Hematopoietic multipotent progenitor cell treated with erythropoietin and hydrocortisone succinate and interleukin-3 and kit ligand, for 6 days (in vitro differentiated cells): ENCODE results near the gene SEPTIN5.
A peak's percentile ranks its signal among the peaks of the same experiment; 100 is the strongest.
"Not testable (repeated sequence)": the region's sequence is repeated elsewhere in the genome, so short reads cannot be mapped to it uniquely, and the experiment has no call there.

Experiments
- DNase-seq: peaks from one replicate; pipeline ENCODE4 v3.0.0-alpha.2; 2015

Gene SEPTIN5

DNA sequence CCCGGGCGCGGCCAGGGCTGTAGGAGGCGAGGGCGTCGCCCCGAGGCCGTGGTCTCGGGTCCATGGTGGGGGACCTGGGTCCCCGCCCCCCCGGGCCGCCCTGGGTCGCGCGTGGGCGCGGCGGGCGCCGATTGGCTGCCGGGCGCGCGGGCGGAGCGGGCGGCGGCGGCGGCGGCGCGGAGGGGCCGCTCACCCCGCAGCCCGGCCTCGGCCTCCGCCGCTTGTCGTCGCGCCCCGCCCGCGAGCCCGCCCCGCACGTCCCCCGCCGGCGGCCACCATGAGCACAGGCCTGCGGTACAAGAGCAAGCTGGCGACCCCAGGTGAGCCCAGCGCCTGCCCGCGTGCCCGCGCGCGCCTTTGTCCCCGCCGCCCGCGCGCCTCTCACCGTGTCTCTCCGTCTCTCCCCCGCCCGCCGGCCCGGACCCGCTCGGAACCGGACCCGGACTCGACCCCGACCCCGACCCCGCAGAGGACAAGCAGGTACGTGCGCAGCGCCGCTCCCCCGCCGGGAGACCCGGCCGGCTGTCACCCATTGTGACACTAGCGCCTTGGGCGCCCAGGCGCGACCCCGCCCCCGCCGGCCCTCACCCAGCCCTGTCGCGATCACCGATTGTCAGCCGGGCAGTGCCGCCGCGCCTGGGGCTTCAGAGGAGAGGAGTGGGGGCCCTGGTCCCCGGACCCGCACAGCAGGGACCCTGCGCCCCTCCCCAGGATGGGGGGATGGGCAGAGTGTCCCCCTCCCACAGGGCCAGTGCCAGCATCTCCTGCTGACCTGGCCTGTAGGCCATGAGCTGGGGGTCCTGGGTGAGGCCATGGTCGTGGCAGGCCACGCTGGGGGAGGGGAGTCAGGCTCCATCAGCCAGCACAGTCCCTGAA is at the start of gene SEPTIN5:
SEPTIN5 (plus strand) TSS at position 192 of the 876 bp plus-strand sequence; CDS start at position 278, 86 bp downstream.
- DNase-seq: no peak

DNA sequence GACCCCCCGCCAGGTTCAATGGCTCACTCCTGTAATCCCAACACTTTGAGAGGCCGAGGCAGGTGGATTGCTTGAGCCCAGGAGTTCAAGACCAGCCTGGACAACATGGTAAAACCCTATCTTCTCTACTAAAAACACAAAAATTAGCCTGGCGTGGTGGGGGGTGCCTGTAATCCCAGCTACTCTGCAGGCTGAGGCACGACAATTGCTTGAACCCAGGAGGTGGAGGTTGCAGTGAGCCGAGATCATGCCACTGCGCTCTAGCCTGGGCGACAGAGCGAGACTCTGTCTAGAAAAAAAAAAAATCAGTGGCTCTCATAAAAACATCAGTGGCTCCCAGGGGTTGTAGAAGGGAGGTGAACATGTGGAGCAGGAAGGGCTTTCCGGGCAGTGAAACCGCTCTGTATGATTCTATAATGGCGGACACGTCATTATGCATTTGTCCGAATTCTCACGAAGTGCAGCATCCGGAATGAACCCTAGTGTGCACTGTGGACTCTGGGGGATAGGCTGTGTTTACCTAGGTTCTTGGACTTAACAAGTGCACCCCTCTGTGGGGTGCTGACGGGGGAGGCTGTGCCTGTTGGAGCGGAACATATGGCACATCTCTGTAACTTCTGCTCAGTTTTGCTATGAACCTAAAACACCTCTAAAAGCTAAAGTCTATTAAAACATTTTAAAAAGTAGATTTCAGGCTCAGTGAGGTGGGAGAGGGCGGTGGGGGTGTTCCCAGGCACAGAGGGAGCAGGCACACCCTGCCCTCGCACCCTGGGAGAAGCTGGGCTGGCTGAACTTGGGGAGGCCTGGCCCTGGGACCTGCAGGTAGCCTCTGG is 49.1 kb upstream of the SEPTIN5 start:
- no peak for DNase-seq

DNA sequence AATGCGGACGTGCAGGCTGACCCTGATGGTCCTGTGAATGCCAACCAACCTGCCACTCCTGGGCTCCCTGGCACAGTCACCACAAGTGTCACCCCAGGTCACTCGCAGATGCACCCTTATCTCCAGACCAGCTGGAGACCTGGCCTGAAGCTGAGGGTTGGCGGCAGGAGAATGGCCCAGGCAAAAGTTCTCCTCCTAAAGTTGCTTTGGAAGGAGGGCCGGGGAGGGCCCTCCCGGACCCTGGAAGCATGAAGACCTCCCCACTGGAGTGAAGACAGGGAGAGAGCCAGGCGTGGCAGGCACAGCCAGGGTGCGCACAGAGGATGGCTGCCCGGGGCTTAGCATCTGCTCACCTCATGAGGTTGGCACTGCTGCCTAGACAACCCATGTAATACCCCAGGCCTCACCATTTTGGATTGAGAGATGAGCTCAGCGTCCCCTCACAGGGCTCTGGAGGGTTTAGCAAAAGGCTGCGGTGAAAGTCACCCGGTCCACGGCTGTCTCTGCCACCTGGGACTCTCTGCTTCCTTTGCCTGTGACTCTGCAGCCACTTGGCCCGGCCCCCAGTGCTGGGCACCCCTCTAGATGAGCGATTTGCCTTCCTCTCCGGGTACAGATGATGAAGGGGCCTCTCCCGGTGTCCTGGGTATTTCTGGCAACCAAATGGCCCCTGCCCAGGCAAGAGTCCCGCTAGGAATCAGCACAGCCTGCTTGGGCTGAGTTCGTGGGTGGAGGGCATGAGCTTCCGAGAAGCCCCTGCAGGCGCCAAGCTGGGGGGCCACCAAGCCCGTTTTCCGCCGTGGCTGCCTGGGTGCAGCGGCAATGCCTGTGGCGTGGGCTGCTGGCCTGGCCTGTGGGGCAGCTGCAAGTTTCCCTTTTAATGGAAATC is 48.3 kb upstream of the SEPTIN5 start:
- DNase-seq: no peak

DNA sequence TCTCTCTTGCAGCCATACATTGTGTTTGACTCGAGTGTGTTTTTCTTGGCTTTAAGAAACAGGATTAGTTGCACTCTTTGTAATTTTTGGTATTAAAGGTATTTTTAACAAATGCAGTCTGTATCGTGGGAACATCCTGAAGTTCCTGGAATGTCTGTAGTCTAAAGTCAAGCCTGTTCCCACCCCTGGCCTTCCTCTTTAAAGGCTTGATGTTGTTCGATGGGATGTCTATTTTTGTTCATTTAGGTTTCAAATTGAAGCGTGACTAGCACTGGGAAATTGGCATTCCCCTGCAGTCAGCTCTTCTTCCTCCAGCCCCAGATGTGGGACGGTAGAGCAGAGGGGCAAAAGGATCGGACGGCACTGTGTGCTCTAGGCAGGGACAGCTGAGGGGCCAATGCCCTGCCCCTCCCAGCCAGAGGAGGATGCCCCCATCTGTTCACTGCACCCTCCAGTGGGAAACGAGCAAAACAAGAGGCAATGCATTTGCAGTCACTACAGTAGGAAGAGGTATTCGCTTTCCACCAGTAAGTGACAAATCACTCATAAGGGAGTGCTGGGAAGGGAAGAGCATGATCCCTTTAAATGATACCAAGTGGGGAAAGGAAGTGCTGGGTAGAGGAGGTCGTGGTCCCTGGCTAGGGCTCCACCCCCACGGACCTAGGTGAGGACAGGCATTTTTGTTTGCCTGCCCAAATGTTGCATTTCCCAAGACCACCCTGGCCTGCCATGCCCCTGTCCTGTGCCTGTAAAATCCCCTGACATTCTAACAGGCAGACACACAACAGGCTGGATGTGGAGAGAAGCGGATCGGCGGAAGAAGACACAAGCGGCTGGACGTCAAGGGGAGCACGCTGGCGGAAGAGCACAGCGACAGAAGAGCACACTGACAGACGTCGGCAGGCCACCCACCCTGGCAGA is 47.4 kb upstream of the SEPTIN5 start:
- DNase-seq: no peak

DNA sequence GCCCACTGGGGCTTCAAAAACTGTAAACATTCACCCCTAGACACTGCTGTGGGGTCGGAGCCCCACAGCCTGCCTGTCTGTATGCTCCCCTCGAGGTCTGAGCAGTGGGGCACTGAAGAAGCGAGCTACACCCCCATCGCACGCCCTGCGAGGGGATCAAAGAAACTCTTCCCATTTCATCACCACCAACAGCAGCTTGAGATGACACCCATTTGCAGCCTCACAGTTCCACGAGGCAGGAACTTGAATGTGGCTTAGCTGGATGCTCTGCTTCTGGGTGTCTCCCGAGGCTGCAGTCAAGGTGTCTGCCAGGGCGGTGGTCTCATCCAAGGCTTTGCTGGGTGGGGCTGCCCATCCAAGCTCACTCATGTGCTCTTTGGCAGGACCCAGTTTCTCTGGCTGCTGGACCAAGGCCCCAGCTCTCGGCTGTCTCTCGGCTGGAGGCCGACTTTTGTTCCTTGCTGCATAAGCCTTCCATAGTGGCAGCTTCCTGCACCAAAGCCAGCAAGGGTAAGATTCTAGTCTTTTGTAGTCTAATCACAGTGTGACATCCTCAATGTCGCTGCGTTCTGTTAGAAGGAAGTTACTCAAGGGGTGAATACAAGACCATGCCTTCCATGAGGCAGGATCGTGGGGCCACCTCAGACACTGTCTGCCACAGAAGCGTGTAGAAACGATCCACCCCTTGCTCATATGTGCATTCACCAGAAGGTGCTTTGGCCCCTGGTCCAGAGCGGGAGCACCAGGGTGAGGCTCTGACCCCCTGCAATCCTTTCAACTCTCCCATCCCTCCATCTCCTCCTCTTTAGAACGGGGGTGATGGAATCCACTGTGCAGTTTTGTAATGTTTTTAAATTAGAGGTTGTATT is 46.2 kb upstream of the SEPTIN5 start:
- no peak for DNase-seq

DNA sequence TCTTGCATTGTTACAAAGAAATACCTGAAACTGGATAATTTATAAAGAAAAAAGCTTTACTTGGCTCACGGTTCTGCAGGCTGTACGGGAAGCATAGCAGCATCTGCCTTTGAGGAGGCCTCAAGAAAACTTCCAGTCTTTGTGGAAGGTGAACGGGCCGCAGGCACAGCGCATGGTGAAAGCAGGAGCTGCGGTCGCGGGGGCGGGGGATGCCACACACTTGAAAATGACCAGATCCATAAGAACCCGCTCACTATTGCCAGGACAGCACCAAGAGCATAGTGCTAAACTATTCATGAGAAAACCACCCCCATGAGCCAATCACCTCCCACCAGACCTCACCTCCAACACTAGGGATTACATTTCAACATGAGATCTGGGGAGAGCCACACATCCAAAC is 45.6 kb upstream of the SEPTIN5 start:
- DNase-seq: no peak

DNA sequence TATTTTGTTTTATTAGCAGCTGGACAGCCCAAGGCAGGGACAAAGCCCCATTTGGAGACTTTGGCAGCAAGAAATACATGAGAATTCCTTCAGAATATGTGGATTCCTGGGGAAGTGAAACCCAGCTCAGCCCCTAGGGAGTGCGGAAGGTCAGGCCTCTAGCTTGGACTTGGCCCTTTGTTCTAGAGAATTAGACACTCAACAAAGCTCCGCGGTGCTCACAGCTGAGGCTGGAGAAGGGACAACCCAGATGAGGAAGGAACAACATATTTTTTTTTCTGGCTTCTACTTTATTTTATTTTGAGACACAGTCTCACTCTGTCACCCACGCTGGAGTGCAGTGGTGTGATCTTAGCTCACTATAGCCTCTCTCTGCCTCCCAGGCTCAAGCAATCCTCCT is 44.7 kb upstream of the SEPTIN5 start:
- no peak for DNase-seq

DNA sequence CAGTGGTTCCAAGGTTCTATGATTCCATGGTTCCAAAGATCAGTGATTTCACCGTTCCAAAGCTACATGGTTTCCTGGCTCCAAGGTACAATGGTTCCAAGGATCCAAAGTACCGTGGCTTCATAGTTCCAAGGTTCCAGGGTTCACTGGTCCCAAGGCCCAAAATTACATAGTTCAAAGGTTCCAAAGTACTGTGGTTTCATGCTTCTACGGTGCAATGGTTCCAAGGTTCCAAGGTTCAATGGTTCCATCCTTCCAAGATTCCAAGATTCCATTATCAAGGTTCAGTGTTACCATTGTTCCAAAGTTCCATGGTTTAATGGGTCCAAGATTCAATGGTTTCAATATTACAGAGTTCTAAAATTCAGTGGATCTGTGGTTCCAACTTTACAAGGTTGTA is 43.0 kb upstream of the SEPTIN5 start:
- DNase-seq: no peak

DNA sequence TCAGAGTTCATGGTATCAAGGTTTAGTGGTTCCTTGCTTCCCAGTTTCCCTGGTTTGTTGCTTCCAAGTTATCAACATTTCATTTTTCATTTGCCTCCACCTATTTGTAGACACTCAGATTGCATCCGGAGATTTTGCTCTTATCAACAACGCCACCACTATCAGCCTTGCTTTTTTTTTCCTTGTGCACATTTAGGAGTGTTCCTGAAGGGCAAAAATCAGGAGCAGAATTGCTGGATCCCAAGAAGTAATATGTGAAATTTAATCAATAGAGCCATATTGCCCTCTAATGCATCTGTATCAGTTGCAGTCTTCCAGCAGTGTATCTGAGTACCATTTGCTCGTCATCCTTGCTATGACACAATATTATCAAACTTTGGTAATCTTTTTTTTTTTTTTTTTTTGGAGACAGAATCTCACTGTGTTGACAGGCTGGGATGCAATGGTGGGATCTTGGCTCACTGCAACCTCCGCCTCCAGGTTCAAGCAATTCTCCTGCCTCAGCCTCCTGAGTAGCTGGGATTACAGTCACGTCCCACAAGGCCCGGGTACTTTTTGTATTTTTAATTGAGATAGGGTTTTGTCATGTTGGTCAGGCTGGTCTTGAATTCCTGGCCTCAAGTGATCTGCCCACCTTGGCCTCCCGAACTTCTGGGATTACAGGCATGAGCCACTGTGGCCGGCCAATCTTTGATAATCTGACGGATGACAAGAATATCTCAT is 42.1 kb upstream of the SEPTIN5 start:
- DNase-seq: no peak

DNA sequence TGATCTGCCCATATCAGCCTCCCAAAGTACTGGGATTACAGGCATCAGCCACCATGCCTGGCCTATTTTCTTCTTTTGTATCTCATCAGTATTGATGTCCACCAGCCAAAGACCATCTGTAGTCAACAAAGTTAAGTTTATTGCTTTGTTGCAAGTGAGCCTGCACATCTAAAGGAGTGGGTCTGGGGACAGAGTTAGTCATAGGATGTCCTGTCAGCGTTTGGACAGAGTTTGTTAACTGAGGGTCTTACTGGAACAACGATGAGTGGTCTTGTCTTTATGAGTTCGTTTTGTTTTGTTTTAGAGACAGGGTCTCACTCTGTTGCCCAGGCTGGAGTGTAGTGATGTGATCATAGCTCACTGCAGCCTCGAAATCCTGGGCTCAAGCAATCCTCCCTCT is 40.6 kb upstream of the SEPTIN5 start:
- DNase-seq: no peak

DNA sequence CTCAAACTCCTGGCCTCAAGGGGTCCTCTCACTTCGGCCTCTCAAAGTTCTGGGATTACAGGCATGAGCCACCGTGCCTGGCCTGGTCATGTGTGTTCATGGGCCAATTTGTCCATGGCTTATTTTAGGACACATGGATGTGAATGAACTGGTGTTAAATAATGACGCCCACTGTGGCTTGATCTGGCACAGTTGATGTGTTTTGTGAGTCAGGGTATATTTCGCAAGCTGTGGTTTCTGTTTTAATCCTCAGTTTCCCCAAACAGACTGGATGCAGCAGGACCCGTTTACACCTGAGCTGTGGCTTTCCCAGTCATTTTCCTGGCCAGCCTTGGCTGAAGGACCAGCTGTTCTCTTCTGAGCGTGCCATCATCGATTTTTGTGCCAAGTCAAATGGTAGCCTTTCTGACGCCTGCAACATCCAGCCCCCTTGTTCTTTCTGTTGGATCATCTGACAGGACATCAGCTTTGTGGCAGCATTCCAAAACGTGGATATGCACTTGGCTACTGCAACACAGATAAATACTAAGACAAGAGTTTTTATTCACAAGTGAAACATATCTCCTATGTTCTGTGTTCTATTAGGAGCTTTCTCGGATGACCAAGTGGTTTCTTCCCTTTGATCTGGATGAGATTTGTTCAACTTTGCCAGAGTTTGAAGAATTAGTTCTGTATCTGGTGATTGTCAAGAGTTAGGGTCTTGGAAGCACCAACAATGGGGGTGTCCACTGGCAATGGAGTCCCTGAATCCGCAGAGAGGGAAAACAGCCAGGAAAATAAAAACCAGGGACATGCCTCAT is 40.0 kb upstream of the SEPTIN5 start:
- no peak for DNase-seq

DNA sequence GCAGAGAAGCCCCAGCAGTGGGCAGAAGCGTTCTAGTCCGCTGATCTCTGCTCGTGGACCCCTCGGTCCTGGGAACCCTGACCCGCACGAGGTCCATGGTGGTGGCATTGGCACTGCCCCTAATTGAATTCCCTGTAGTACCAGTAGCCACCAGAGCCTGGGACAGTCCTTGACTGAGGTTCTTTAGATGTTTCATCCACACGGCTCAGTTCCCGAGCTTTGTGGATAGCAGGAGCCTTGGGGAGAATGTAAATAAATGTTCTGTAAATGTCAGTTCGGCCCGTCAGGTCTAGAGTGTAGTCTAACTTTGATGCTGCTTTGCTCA is 39.4 kb upstream of the SEPTIN5 start:
- DNase-seq: no peak

DNA sequence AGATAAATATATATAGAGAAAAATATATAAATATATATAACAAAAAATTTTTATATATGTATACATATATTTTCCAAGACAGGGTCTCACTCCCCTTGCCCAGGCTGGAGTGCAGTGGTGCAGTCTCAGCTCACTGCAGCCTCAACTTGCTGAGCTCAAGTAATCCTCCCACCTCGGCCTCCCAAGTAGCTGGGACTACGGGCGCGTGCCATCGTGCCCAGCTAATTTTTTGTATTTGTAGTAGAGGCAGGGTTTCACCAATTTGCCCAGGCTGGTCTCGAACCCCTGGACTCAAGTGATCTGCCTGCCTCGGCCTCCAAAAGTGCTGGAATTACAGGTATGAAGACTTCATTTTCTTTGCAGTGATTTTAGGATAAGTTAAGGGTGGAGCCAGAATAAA is 38.9 kb upstream of the SEPTIN5 start:
- no peak for DNase-seq

DNA sequence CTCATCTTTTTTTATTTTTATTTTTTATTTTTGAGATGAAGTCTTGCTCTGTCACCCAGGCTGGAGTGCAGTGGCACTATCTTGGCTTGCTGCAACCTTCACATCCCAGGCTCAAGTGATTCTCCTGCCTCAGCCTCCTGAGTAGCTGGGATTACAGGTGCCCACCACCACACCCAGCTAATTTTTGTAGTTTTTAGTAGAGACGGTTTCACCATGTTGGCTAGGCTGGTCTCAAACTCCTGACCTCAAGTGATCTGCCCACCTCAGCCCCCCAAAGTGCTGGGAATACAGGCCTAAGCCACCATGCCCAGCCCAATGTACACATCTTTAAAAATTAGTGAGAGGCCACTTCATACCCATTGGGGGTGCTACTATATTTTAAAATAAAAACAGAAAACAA is 37.9 kb upstream of the SEPTIN5 start:
- DNase-seq: not testable (repeated sequence)

DNA sequence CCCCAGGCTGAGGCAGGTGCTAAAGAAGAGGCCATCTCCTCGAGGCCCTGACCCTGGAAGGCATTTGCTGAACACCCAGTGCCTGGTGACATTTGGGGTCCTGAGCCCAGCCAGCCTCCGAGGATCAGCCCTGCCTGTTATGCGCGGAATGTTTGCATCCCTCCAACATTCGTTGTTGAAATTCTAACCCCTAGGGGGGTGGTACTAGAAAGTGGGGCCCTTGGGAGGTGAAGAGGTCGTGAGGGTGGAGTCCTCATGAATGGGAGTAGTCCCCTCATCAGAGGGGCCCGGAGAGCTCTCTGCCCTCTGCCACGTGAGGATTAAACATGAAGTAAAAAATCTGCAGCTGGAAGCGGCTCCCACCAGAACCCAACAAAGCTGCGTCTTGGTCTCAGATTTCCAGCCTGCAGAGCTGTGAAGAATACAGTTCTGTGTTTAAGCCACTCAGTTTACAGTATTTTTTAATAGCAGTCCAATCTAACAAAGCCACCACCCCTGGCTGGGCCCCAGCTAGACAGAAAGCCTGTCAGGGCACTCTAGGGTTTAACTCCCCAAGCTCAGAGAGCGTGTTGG is 35.3 kb upstream of the SEPTIN5 start:
- no peak for DNase-seq

DNA sequence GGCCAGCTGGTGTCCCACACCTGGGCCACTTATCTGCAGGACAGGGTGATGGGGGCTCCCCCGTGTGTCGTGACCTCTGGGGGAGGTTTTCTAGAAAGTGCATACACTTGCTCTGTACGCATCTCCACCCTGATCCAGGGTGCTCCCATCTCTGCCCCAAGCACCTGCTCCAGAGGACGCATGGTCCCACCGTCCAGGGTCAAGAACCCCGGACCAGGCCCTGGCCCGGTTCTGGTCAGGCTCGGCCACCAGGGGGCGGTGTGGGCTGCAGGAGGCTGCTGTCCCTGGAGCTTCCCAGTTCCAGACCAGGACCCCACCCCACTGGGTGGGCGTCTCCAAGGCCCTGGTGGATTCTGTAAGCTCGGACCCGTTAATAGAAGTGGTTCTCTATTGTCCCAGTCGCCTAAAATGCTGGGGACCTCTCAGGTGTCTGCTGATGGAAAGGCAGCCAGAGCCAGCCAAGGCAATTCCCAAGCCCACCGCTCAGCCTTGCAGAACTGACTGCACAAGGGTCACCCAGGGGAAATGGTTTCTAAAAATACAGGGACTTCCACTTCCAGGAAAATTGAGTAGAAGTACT is 34.7 kb upstream of the SEPTIN5 start:
- DNase-seq: peak; percentile 29

DNA sequence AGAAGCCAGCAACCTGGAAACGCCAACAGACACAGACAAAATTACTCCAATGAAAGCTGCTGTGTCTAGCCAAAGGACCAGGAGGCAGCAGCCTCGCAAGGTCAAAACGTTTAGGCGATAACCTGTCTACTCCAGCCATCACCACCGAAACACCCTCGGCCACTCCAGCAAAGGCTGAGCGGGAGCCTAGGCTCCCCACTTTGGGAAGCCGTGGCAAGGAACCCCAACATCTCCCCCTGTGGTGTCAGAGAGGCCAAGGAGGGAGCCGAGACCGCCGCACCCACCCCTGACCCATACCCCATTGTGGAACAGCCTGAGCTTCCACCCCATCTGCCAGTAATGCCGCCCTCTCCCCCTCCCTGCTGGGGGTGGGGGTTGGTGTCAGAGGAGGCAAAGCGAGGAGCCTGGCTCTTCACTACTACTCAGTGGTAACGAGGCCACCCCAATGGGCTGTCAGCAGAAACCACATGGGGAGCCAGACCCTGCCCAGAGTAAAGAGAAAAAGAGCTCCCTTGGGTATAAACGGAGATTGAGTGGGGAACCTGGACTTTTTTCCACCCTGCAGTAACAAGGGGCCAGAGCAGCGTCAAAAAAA is 33.9 kb upstream of the SEPTIN5 start:
- DNase-seq: no peak
